NB4 (cell line): ENCODE results near the gene SGMS1.

Experiments used
- TF ChIP-seq, protein P1 (sequence below): IDR thresholded peaks from one replicate; pipeline ENCODE4 v1.5.1; 2012; ENCODE audit warnings: low read depth, low read length
- TF ChIP-seq, protein P2 (sequence below): IDR thresholded peaks from 2 replicates; pipeline ENCODE4 v1.6.1; 2011; ENCODE audit warnings: low read depth, low read length

DNA sequence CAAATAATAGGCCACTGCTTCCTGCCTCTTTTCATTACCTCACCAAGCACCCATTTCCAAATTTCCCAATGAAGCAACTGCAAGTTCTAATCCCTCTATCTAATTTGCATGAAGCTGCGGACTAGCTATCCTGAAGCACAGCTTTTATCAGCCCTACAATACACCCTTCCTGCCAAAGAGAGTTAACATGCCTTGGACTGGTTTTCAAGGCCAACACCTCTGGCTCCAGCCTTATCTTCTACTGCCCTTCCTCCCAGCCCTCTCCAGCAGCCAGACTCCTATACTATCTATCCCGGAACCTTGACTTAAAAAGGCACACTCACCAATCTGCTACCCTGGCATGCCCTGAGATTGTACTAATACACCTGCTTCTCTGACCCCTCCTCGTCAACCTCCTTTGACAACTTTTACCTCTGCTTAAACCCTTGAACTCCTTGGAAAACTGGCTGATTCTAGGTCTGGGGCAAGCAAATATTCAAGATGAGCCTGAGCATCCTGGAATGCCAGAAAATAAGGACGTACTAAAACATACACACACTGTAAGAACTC, 73.4 kb downstream of the SGMS1 start:
- TF ChIP-seq, protein P1, sequence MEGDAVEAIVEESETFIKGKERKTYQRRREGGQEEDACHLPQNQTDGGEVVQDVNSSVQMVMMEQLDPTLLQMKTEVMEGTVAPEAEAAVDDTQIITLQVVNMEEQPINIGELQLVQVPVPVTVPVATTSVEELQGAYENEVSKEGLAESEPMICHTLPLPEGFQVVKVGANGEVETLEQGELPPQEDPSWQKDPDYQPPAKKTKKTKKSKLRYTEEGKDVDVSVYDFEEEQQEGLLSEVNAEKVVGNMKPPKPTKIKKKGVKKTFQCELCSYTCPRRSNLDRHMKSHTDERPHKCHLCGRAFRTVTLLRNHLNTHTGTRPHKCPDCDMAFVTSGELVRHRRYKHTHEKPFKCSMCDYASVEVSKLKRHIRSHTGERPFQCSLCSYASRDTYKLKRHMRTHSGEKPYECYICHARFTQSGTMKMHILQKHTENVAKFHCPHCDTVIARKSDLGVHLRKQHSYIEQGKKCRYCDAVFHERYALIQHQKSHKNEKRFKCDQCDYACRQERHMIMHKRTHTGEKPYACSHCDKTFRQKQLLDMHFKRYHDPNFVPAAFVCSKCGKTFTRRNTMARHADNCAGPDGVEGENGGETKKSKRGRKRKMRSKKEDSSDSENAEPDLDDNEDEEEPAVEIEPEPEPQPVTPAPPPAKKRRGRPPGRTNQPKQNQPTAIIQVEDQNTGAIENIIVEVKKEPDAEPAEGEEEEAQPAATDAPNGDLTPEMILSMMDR: no peak
- TF ChIP-seq, protein P2, sequence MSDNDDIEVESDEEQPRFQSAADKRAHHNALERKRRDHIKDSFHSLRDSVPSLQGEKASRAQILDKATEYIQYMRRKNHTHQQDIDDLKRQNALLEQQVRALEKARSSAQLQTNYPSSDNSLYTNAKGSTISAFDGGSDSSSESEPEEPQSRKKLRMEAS: no peak
